Upper lobe of left lung (tissue), 4 donors: ENCODE data around the gene CAPN5.

Source experiments
- EP300 ChIP-seq, 4 donors: sonication (generic); formaldehyde crosslinking; IDR thresholded peaks; one replicate each; pipeline ENCODE4 v1.5.1; 2017; ENCODE audit warnings: antibody characterized with exemption in 4 of 4, control low read depth in 2 of 4
- POLR2A ChIP-seq, 4 donors: fragments of 450-650 bp; IDR thresholded peaks; one replicate each; pipeline ENCODE4 v1.5.1; 2016 to 2017; ENCODE audit warnings: antibody characterized with exemption in 4 of 4, mild to moderate bottlenecking in 2 of 4
- POLR2AphosphoS5 ChIP-seq, 2 donors: sonication (generic); formaldehyde crosslinking; IDR thresholded peaks; one replicate each; pipeline ENCODE4 v1.5.1; 2017; ENCODE audit warnings: antibody characterized with exemption in 2 of 2
- TF ChIP-seq, protein P1 (sequence below), 6 experiments: fragments of 450-650 bp in 4 of 6; fragments of 200-600 bp in 2 of 6; sonication (generic) in 2 of 6; IDR thresholded peaks; one replicate each; pipeline ENCODE4 v1.5.1; 2016 to 2019; ENCODE audit warnings: antibody characterized with exemption in 6 of 6

DNA sequence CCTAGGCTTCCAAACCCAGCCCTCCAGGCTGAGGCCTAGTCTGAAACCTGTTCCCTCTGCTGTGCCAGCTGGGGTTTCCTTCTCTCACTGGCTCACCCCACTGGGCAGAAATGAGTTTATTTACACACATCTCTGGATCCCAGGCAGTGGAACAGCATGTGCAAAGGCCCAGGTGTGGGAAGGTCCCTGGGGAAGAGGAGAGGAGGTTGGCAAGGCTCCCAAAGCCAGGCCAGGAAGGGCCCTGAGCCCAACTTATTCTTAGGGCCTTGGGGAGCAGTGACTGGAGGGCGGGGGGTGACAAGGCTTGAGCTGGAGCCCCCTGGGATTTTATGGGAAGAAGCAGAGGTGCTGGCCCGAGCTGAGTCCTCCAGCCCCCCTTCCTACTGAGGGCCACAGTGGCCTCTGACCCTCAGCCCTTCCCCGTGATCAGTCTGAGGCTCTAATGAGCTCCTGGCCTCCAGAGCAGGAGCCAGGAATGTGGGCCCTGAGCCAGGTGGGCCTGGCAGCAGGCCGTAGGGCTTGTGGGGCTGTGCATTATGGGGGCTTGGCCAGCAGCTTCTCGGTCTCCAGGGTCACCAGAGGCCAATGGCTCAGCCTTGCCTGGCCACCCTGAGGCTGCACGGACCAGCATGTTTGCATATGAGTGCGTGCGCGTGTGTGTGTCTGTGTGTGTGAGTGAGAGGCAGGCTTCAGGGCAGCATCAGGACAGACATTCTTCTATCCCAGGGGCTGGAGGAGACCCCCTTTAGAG lies 64.2 kb downstream of the CAPN5 start:
- TF ChIP-seq, protein P1, sequence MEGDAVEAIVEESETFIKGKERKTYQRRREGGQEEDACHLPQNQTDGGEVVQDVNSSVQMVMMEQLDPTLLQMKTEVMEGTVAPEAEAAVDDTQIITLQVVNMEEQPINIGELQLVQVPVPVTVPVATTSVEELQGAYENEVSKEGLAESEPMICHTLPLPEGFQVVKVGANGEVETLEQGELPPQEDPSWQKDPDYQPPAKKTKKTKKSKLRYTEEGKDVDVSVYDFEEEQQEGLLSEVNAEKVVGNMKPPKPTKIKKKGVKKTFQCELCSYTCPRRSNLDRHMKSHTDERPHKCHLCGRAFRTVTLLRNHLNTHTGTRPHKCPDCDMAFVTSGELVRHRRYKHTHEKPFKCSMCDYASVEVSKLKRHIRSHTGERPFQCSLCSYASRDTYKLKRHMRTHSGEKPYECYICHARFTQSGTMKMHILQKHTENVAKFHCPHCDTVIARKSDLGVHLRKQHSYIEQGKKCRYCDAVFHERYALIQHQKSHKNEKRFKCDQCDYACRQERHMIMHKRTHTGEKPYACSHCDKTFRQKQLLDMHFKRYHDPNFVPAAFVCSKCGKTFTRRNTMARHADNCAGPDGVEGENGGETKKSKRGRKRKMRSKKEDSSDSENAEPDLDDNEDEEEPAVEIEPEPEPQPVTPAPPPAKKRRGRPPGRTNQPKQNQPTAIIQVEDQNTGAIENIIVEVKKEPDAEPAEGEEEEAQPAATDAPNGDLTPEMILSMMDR (IDR thresholded peaks at IDR 0.05): no peak
- TF ChIP-seq POLR2A (IDR thresholded peaks at IDR 0.05) (no peak), POLR2AphosphoS5 (IDR thresholded peaks at IDR 0.05) (no peak), EP300 (IDR thresholded peaks at IDR 0.05) (no peak)
